Measurements from ENCODE around the gene AGBL5. TPM values are rescaled to one million over a fixed set of nuclear protein-coding genes. Genes with fewer than 3 reads are reported as not detected.

AGBL5 gene
- total RNA-seq, 8 experiments from 2014 or later = 11.0 to 47.1 (median 34.8) TPM

- in situ Hi-C loops (cut with MboI; ENCODE audit: low pct_unique_long_range_greater_than_20kb in 2 of 9, low sequenced_read_pairs in 9 of 9, unreplicated experiment in 9 of 9) = no loop called here
- no peaks in the 10 kb centered on the region for H3K4me1 ChIP-seq (replicated peaks in 1 of 2)
- H3K27ac ChIP-seq = no peak overlapping the region
- WGBS, 10 experiments = 80 to 100% (median 100%) methylated on average over 1 to 3 of the region's 3 CpGs; no CpG with 5 or more reads in 4 of the 10 experiments
- ATAC-seq (replicated peaks in 6 of 8) = no peak
- no peak overlapping the region for H3K4me3 ChIP-seq
Observed at GRCh38 chr2:27060323-27060722, 8.9 kb downstream of the AGBL5 start.

- in situ Hi-C loops (cut with MboI; ENCODE audit: low pct_unique_long_range_greater_than_20kb in 2 of 9, low sequenced_read_pairs in 9 of 9, unreplicated experiment in 9 of 9) = no loop called here
- 43 to 100% (median 62%) methylated on average over 1 to 3 of the region's 3 CpGs; no CpG with 5 or more reads in 5 of the 10 experiments for WGBS, 10 experiments
- ATAC-seq (replicated peaks in 6 of 8) = no peak
Observed at GRCh38 chr2:27065128-27065527, 13.7 kb downstream of the AGBL5 start.

DNA sequence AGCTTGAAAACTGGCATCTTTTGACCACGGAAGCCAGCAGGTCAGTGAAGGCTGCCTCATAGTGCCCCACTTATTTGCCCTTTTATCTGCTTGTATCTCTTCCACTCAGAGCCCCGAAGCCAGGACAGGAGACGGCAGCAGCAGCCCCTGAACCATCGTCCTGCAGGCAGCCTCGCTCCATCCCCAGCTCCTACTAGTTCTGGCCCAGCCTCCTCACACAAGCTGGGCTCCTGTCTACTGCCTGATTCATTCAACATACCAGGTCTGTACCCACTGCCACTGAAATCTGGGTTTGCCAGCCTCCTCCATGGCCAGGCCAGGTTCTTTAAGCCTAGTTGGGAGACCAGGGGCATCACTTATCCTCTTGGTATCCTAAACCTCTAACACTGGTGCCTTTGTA lies 15.9 kb downstream of the AGBL5 start:
- in situ Hi-C loops (cut with MboI; ENCODE audit: low pct_unique_long_range_greater_than_20kb in 2 of 9, low sequenced_read_pairs in 9 of 9, unreplicated experiment in 9 of 9) = no loop called here
- ATAC-seq (replicated peaks in 6 of 8) = no peak
- 83 to 100% (median 96%) methylated on average over 1 to 5 of the region's 5 CpGs; no CpG with 5 or more reads in 2 of the 10 experiments for WGBS, 10 experiments
- Histone ChIP-seq H3K4me1 (replicated peaks in 1 of 2) (peaks cover 11 to 15% of the 10 kb centered on the region in 2 donors), H3K27ac (no peak overlapping the region), H3K4me3 (no peak overlapping the region)

More at GRCh38 chr2:27065128-27065527, 13.7 kb downstream of the AGBL5 start:
- Histone ChIP-seq H3K4me1 (replicated peaks in 1 of 2) (peaks cover 5 to 7% of the 10 kb centered on the region in 2 donors), H3K4me3 (no peak overlapping the region), H3K27ac (no peak overlapping the region)

GRCh38 chr2:27069436-27069835 lies 18.0 kb downstream of the AGBL5 start:
- 90 to 100% (median 100%) methylated on average over 1 to 2 of the region's 6 CpGs; no CpG with 5 or more reads in 5 of the 10 experiments for WGBS, 10 experiments
- Histone ChIP-seq H3K4me1 (replicated peaks in 1 of 2) (peaks cover 15 to 20% of the 10 kb centered on the region in 2 donors), H3K4me3 (no peak overlapping the region), H3K27ac (no peak overlapping the region)
- in situ Hi-C loops (cut with MboI; ENCODE audit: low pct_unique_long_range_greater_than_20kb in 2 of 9, low sequenced_read_pairs in 9 of 9, unreplicated experiment in 9 of 9) = no loop called here
- no peak for ATAC-seq (replicated peaks in 6 of 8)

GRCh38 chr2:27069961-27070618 lies 18.6 kb downstream of the AGBL5 start:
- in situ Hi-C loops (cut with MboI; ENCODE audit: low pct_unique_long_range_greater_than_20kb in 2 of 9, low sequenced_read_pairs in 9 of 9, unreplicated experiment in 9 of 9) = no loop called here
- 50 to 97% (median 90%) methylated on average over 2 to 8 of the region's 8 CpGs; no CpG with 5 or more reads in 2 of the 10 experiments for WGBS, 10 experiments
- Histone ChIP-seq H3K4me1 (replicated peaks in 1 of 2) (peaks cover 15 to 20% of the 10 kb centered on the region in 2 donors), H3K27ac (no peak overlapping the region), H3K4me3 (peak overlapping the region; percentile 75 to 95 (median 82))
- ATAC-seq (replicated peaks in 6 of 8) = no peak

DNA sequence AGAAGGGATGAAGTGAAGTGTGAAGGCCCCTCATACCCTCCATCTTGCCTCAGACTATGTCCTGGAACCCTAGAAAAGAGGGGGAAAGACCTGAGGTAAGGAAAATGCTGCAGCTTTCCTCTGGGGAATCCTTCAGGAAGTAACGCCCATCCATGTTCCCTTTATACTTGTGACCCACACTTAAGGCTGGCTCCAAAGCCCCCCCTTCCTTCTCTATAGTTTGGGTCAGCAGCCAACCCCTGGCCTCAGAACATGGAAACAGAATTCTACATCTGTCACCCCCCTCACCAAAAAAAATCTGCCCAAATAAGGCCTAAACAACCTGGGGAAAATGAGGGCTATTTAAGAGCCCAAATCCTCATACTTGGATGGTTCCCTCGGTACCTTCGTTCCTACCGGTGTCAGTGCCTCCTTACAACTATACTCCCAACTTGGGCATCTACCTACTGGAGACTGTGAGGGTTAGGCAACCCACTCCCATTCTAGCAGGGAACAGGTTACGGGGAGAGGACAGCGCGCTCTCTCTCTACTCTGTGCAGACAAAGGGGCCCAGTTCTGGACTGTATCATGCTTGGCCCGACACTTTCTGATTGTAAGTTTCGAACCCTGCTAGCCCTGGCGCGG lies 19.3 kb downstream of the AGBL5 start:
- Histone ChIP-seq H3K4me1 (replicated peaks in 1 of 2) (peaks cover 15 to 20% of the 10 kb centered on the region in 2 donors), H3K27ac (peak overlapping the region; percentile 84 to 92), H3K4me3 (peak overlapping the region; percentile 75 to 95 (median 82))
- in situ Hi-C loops (cut with MboI; ENCODE audit: low pct_unique_long_range_greater_than_20kb in 2 of 9, low sequenced_read_pairs in 9 of 9, unreplicated experiment in 9 of 9) = no loop called here
- peak in 1 of 8 experiments; percentile 23 for ATAC-seq (replicated peaks in 6 of 8)
- WGBS, 10 experiments = 0 to 8% (median 1%) methylated on average over 1 to 7 of the region's 11 CpGs; no CpG with 5 or more reads in 2 of the 10 experiments

GRCh38 chr2:27071277-27071989 lies 20.0 kb downstream of the AGBL5 start, which contains the start of gene OST4:
OST4 (minus strand) TSS chr2:27071654.
- Histone ChIP-seq H3K4me3 (peak within 1 kb of the TSS; percentile 75 to 95 (median 82)), H3K4me1 (replicated peaks in 1 of 2) (peaks cover 15 to 20% of the 10 kb centered on the region in 2 donors), H3K27ac (peak within 1 kb of the TSS; percentile 89 to 92)
- in situ Hi-C loops (cut with MboI; ENCODE audit: low pct_unique_long_range_greater_than_20kb in 2 of 9, low sequenced_read_pairs in 9 of 9, unreplicated experiment in 9 of 9) = no loop called here
- ATAC-seq (replicated peaks in 6 of 8) = peak; percentile 88 to 97 (median 92)
- 0 to 1% (median 0%) methylated on average over 1 to 18 of the region's 86 CpGs; no CpG with 5 or more reads in 5 of the 10 experiments for WGBS, 10 experiments

- peak in 6 of 8 experiments; percentile 7 to 53 (median 31) for ATAC-seq (replicated peaks in 6 of 8)
- 0 to 35% (median 2%) methylated on average over 1 to 10 of the region's 34 CpGs; no CpG with 5 or more reads in 5 of the 10 experiments for whole genome bisulfite sequencing, 10 experiments
- H3K4me1 ChIP-seq (replicated peaks in 1 of 2) = peaks cover 15 to 20% of the 10 kb centered on the region in 2 donors
- peak overlapping the region; percentile 75 to 95 (median 82) for H3K4me3 ChIP-seq
- in situ Hi-C loops (cut with MboI; ENCODE audit: low pct_unique_long_range_greater_than_20kb in 2 of 9, low sequenced_read_pairs in 9 of 9, unreplicated experiment in 9 of 9) = no loop called here
- peak overlapping the region; percentile 88 to 89 for H3K27ac ChIP-seq
Observed at GRCh38 chr2:27071990-27072830, 20.7 kb downstream of the AGBL5 start.

GRCh38 chr2:27072920-27073319 lies 21.5 kb downstream of the AGBL5 start:
- in situ Hi-C loops (cut with MboI; ENCODE audit: low pct_unique_long_range_greater_than_20kb in 2 of 9, low sequenced_read_pairs in 9 of 9, unreplicated experiment in 9 of 9) = no loop called here
- WGBS, 10 experiments = 43 to 100% (median 92%) methylated on average over 1 to 4 of the region's 5 CpGs; no CpG with 5 or more reads in 4 of the 10 experiments
- peak overlapping the region in 1 of 2 donors; percentile 88 for H3K27ac ChIP-seq
- peaks cover 15 to 20% of the 10 kb centered on the region in 2 donors for H3K4me1 ChIP-seq (replicated peaks in 1 of 2)
- no peak for ATAC-seq (replicated peaks in 6 of 8)
- peak overlapping the region in 1 of 5 donors; percentile 95 for H3K4me3 ChIP-seq

GRCh38 chr2:27073782-27074181 lies 22.3 kb downstream of the AGBL5 start:
- H3K27ac ChIP-seq = no peak overlapping the region
- H3K4me3 ChIP-seq = no peak overlapping the region
- ATAC-seq (replicated peaks in 6 of 8) = no peak
- peaks cover 24 to 28% of the 10 kb centered on the region in 2 donors for H3K4me1 ChIP-seq (replicated peaks in 1 of 2)
- 0 to 100% (median 84%) methylated on average over 1 to 2 of the region's 2 CpGs; no CpG with 5 or more reads in 3 of the 10 experiments for WGBS, 10 experiments
- in situ Hi-C loops (cut with MboI; ENCODE audit: low pct_unique_long_range_greater_than_20kb in 2 of 9, low sequenced_read_pairs in 9 of 9, unreplicated experiment in 9 of 9) = no loop called here

DNA sequence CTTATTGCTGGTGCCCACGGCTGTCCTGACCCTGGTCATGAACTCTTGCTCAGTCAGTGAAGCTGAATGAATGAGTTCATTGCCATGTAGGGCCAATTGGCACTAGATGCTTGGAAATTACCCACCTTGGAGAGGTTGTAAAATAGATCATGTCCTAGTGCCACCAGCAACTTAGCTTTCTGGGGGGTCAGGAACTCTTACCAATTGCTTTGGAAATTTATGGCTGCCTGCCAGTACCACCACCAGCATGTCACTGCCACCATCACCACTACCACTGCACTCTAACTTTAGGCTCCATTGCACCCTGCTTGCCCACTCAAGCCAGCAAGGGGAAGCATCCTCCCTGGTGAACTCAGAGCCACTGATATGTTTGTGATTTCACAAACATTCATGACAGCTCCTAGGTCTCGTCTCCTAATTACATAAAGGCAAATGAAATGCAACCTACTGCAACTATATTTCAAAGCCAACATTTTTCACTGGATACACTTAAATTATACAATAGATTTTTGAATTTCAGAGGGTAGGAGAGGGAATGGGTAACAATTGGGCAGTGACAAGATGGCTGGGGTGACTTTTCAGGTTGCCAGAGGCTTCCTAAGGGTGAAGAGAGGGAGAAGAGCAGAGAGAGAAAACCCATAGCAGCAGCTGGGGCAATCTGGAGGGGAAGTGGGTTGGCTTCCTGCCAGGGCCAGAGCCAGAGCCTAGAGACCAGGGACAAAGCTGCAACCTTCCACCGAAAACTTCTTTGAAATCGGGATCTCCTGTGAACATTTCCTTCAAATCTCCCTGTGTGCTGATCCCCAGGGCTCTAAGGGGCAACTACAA lies 23.5 kb downstream of the AGBL5 start:
- WGBS, 10 experiments = 64 to 100% (median 79%) methylated on average over 1 to 4 of the region's 4 CpGs; no CpG with 5 or more reads in 2 of the 10 experiments
- ATAC-seq (replicated peaks in 6 of 8) = no peak
- no peak overlapping the region for H3K4me3 ChIP-seq
- in situ Hi-C loops (cut with MboI; ENCODE audit: low pct_unique_long_range_greater_than_20kb in 2 of 9, low sequenced_read_pairs in 9 of 9, unreplicated experiment in 9 of 9) = loop anchor here in 2 of 9 experiments (25.0 kb wide), 2 partner anchors 113 to 137 kb away; partner anchors contain the start of genes ATRAID (in 1 of the 2), CAD (in 1 of the 2), MAPRE3 (in 1 of the 2) and SLC5A6 (in 1 of the 2)
- peaks cover 32 to 34% of the 10 kb centered on the region in 2 donors for H3K4me1 ChIP-seq (replicated peaks in 1 of 2)
- no peak overlapping the region for H3K27ac ChIP-seq

Data from motor neuron (in vitro differentiated cells).